Skin epidermis (tissue), 12 donors: ENCODE results near the gene CATSPER1.

Experiments
- H3K27ac ChIP-seq, 21 experiments: fragments of 200-600 bp; sonication (generic) in 11 of 21; one replicate each; pipeline ENCODE4 v1.5.0; 2020; ENCODE audit warnings: mild to moderate bottlenecking in 3 of 21, inconsistent platforms in 2 of 21, moderate library complexity in 2 of 21
- H3K4me3 ChIP-seq, 7 experiments: fragments of 200-600 bp; sonication (generic) in 2 of 7; one replicate each; pipeline ENCODE4 v1.5.0; 2020; ENCODE audit warnings: inconsistent platforms in 2 of 7, mild to moderate bottlenecking in 2 of 7, moderate library complexity in 1 of 7

Gene CATSPER1

GRCh38 chr11:65978391-65979238, 47.7 kb downstream of the CATSPER1 start:
- no peak overlapping the region for H3K4me3 ChIP-seq
- H3K27ac ChIP-seq: no peak overlapping the region

- no peak overlapping the region for H3K4me3 ChIP-seq
- no peak overlapping the region for H3K27ac ChIP-seq
Measured at GRCh38 chr11:65977621-65978390, 48.5 kb downstream of the CATSPER1 start.

GRCh38 chr11:65976216-65977176, 49.8 kb downstream of the CATSPER1 start:
- H3K4me3 ChIP-seq: no peak overlapping the region

GRCh38 chr11:65975771-65976170, 50.5 kb downstream of the CATSPER1 start:
- Histone ChIP-seq H3K4me3 (no peak overlapping the region), H3K27ac (no peak overlapping the region)

More at GRCh38 chr11:65976216-65977176, 49.8 kb downstream of the CATSPER1 start:
- no peak overlapping the region for H3K27ac ChIP-seq

- no peak overlapping the region for H3K4me3 ChIP-seq
- H3K27ac ChIP-seq: no peak overlapping the region
Measured at GRCh38 chr11:65973439-65974110, 52.7 kb downstream of the CATSPER1 start.

GRCh38 chr11:65972116-65972515, 54.2 kb downstream of the CATSPER1 start:
- no peak overlapping the region for H3K27ac ChIP-seq
- H3K4me3 ChIP-seq: no peak overlapping the region

- H3K27ac ChIP-seq: peak overlapping the region in 1 of 21 experiments; percentile 44
- no peak overlapping the region for H3K4me3 ChIP-seq
Measured at GRCh38 chr11:65968600-65969482, 57.4 kb downstream of the CATSPER1 start.

- Histone ChIP-seq H3K27ac (no peak overlapping the region), H3K4me3 (no peak overlapping the region)
Measured at GRCh38 chr11:65967329-65967934, 58.8 kb downstream of the CATSPER1 start.
